Measurements from ENCODE around the gene CTNNA3.

Gene CTNNA3

DNA sequence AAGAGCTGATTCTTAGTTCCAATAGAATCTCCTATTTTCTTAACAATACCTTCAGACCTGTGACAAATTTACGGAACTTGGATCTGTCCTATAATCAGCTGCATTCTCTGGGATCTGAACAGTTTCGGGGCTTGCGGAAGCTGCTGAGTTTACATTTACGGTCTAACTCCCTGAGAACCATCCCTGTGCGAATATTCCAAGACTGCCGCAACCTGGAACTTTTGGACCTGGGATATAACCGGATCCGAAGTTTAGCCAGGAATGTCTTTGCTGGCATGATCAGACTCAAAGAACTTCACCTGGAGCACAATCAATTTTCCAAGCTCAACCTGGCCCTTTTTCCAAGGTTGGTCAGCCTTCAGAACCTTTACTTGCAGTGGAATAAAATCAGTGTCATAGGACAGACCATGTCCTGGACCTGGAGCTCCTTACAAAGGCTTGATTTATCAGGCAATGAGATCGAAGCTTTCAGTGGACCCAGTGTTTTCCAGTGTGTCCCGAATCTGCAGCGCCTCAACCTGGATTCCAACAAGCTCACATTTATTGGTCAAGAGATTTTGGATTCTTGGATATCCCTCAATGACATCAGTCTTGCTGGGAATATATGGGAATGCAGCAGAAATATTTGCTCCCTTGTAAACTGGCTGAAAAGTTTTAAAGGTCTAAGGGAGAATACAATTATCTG lies 768.6 kb downstream of the CTNNA3 start:
- DNase-seq = no peak

DNA sequence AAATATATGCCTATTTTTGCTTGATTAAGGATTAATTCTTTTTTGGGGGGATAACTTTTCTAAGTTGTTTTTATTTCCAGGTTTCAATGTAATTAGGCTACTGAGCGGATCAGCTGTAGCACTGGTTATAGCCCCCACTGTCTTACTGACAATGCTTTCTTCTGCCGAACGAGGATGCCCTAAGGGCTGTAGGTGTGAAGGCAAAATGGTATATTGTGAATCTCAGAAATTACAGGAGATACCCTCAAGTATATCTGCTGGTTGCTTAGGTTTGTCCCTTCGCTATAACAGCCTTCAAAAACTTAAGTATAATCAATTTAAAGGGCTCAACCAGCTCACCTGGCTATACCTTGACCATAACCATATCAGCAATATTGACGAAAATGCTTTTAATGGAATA lies 769.2 kb downstream of the CTNNA3 start:
- DNase-seq = no peak

DNA sequence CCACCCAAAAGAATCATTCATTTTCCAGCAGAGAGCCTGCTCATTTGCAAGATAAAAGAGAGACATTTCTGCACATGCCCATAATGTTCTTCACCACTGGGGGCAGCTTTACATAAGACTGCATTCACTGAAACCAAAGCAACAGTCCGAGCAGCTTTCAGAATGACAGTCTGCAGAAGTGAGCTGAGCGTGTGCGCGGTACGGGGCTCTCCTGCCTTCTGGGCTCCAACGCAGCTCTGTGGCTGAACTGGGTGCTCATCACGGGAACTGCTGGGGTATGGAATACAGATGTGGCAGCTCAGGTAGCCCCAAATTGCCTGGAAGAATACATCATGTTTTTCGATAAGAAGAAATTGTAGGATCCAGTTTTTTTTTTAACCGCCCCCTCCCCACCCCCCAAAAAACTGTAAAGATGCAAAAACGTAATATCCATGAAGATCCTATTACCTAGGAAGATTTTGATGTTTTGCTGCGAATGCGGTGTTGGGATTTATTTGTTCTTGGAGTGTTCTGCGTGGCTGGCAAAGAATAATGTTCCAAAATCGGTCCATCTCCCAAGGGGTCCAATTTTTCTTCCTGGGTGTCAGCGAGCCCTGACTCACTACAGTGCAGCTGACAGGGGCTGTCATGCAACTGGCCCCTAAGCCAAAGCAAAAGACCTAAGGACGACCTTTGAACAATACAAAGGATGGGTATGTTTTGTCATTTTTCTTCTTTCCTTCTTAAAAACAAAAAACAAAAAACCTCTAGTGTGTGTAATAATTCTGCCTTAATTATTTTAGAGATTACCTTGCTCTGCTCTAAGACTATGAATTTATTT lies 769.9 kb downstream of the CTNNA3 start, which contains the start of gene LRRTM3:
LRRTM3 (plus strand) TSS at position 141 of the 820 bp plus-strand sequence.
- DNase-seq = peak; percentile 45 to 63

DNA sequence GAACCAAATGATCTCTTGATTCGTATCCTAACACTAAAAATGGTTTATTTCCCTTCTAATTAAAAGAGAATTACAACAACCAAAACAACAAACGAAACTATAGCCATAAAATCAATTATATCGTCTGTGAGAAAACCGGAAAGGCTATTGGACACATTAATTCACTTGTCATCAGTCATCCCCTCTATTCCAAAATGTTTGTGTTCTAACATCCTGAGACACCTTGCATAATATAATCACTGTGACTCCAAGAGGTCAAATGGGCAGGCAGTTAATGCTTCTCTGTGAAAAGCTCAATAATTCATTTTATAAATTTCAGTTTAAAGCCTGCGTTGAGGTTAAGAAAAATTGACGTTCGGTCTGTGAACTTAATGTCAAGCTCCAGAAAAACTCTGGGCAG lies 770.6 kb downstream of the CTNNA3 start:
- no peak for DNase-seq

DNA sequence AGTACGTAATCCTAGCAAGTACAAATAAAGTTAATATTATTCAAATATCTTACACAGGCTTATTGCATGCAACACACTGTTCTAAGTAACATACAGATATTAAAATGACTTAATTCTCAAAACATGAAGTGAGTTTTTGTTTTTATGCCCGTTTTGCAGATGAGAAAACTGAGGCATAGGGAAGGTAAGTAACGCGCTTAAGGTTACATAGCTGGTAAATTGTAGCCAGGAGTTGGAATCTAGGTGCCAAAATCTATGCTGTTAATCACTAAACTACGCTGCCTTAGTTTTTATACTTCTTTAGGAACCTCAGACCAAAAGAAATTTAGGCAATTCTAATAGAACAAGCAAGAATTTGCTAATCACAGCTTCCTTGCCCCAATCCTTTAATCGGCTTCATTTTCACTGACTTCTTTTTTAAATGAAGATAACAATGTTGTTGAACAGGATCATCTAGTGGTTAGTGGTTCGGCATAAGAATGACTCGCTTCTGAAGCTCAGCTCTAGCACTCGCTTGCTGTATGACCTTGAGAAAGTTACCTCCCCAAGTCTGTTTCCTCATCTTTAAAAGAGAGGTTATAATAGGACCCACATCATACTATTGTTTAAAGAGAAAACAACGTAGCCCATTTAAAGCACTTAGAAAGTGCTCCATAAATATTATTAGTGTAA lies 771.2 kb downstream of the CTNNA3 start:
- DNase-seq = no peak

GRCh38 chr10:66919248-66919647 lies 776.7 kb downstream of the CTNNA3 start:
- no peak for DNase-seq

DNA sequence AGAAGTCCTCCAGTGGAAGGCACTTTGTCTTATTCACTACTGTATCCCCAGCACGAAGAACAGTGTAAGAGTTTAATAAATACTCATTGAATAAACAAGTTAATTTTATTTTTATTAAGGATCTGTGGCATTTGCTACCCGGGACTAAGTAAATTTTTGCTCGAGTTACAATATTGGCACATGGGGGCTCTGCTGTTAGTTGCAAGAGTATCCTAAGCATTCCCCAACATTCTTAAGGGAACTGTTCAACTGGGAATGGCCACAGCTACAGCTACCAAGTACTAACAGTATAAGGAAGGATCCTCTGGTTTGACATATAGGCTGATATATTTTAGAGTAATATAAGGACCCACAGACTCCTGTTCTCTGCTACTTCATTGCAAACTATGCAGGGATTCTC lies 778.9 kb downstream of the CTNNA3 start:
- DNase-seq = no peak

DNA sequence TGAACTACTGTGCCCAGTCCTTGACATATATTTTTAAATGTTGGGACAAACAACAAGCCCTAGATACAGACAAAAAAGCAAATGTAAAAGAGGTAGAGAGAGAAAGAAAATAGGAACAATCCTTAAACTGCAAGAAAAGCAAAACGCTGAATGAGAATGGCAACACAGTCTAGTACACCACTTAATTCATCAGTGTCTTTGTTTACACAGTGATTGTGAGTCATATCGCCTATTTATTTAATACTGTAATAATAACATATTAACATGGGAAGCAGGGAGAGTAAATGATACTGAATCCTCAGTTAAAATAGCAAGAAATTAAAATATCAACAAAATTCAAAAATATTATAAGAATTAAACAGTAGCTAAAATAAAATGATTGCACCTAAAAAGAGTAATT lies 780.0 kb downstream of the CTNNA3 start:
- DNase-seq = no peak

- no peak for DNase-seq
These were observed 785.3 kb downstream of the CTNNA3 start for GRCh38 chr10:66910671-66911070.

- no peak for DNase-seq
These were observed 803.1 kb downstream of the CTNNA3 start for GRCh38 chr10:66892871-66893270.

- no peak for DNase-seq
These were observed 807.8 kb downstream of the CTNNA3 start for GRCh38 chr10:66888237-66888636.

DNA sequence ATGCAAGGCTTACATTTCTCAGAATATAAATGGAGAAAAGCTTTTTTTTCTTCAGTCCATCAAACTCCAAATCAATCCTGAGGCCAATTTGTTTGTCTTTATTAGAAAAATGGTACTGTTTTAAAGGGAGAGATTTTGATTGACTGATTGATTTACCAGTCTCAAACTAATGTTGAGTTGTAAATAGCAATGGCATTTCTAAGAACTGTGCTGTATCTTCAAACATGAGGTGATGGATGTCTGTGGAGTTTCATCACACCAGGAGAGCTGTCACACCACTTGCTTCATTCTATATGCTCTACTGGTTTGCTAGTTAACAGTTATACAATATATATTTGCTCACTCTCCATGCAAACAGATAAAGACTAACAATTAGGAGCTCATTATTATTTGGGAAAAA lies 809.1 kb downstream of the CTNNA3 start:
- DNase-seq = no peak

DNA sequence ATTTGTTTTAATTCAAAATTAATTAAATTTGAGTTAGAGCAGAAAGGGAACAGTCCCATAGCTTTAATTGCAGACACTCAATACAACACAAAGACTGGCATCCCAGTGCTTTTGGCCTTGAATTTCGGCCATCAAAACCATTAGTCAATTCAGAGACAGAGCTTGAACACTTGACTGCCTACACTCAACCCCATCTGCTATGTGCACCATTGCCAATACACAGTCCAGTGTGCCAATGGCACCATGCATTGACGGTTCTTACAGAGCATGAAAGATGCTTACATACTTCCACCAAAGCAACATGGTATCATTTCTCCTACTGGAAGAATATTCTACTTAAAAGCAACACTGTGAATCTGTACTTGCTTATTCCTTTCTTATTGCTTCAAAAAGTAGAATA lies 813.7 kb downstream of the CTNNA3 start:
- no peak for DNase-seq

DNA sequence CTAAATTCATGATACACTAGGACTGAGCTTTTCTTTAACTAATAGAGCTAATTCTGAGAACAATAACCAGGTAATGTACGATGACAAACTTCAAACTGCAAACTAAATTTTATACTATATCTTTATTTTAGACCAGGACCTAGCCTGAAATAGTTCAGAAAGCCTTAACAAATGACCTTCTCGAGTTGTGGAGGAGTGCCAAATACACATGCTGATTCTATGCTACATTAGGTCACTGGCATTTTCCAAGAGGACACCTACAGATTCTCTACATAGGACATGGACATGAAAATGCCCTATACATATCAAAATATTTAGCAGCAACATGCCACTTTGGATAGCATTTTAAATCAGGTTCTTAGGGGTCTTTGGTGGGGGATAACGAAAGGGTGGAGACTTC lies 814.2 kb downstream of the CTNNA3 start:
- DNase-seq = no peak

- no peak for DNase-seq
These were observed 815.2 kb downstream of the CTNNA3 start for GRCh38 chr10:66880826-66881225.

DNA sequence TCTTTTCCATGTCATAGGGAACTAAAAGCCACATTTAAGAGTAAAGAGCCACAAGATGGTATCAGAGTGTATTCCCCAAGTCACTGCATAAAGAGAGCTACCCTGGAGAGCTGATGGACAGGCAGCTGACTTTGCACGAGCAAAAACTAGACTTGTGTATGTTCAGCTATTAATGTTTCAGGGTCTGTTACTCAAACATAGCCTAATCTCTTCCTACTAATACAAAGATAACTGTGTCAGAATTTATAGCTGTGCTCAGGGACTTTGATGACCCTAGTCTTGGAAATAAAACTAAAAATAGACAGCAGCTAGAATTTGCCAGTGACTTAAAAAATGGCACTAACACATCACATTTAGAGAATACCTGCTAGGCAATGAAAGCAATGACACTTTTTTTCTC lies 815.7 kb downstream of the CTNNA3 start:
- DNase-seq = no peak

DNA sequence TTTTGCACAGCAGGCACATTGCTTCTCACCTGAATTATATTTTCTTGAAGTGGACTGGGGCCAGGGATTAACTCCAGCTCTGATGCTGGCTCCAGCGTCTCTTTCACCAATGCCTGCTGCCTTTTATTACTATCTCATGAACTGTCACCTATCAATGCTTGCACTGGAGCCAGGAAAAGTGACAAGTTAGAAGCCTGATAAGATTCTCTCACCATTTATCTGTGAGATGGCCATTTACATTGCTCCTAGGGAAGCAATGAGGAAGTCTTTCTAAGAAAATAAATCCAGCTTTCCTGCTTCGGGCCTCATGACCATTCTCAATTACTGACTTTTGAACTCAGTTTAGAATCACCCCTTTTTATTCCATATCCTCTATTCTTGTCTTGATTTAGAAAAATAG lies 818.6 kb downstream of the CTNNA3 start:
- no peak for DNase-seq

DNA sequence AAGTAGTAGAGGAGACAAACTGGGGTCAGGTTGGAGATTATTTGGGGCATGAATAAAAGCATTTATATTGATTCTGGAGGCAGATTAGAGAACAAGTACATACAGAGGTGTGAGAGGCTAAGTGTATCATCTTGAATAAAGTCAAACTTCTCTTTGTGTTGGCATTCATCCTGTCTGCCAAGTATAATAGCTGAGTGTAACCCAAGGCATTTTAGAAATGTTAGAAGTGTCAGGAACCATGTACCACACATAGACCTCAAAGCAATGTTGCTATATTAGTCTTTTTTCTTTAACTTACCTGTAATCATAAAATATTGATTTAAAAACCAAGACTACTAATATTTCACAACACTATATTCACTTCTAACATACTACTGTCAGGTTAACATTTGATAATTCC lies 826.4 kb downstream of the CTNNA3 start:
- DNase-seq = no peak

- no peak for DNase-seq
These were observed 833.2 kb downstream of the CTNNA3 start for GRCh38 chr10:66862687-66863258.

DNA sequence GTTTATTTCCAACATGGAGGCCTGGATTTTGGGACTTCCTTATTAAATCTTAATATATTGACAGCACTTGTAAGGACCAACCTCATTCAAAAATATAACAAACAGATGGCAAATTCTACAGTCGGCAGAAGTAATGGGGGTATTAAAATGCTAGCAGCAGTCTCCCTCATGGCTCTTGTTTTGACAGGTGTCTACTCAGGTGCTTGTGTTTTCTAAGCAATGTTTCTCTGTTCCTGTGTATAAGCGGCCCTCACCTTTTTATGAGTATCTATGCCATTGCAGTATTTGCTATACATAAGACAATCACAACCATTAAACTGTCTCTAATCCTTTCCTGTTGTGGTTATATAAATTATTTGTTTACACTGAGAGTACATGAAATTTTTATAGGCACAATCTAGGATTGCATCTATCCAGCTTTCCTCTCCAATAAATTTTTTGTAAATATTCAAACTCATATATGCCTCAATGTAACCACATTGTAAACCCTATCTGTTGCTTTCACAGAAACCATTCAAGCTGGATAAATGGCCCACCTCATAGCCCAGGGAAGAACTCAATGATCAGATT lies 835.5 kb downstream of the CTNNA3 start:
- DNase-seq = no peak

- DNase-seq = no peak
These were observed 843.2 kb downstream of the CTNNA3 start for GRCh38 chr10:66852811-66853210.

DNA sequence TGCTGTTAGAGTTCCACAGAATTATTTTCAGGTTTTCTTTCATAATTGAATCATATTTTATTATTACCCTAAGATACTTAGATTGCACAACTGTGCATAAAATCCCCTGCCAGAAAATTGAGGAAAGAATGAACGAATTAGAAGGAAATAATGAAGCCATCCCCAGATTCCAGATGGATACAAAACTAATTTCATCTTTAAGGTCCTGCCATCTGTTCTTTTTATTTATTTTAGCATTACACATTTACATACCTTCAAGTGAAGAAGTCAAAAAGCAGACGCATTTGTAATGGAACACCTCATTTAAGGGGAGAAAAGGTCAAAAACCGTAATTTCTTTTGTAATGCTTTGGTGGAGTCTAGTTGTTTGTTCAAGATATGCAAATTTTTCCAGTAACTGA lies 847.1 kb downstream of the CTNNA3 start:
- DNase-seq = no peak
